ENCODE data around the gene ARL8A.

ARL8A gene

GRCh38 chr1:202159534-202160371, 15.2 kb upstream of the ARL8A start:
- Histone ChIP-seq H3K27me3 (ENCODE audit: control insufficient read depth, insufficient read depth, low read length) (no peaks in the 10 kb centered on the region), H3K27ac (ENCODE audit: low read depth, low read length) (no peak overlapping the region), H3K9ac (ENCODE audit: low read length) (peak overlapping the region; percentile 59), H3K36me3 (ENCODE audit: control insufficient read depth, insufficient read depth, low read length) (no peaks in the 10 kb centered on the region), H3K4me3 (ENCODE audit: low read length) (peak overlapping the region; percentile 64), H3K4me1 (ENCODE audit: control insufficient read depth, insufficient read depth, low read length) (no peaks in the 10 kb centered on the region)

- Histone ChIP-seq H3K27me3 (ENCODE audit: control insufficient read depth, insufficient read depth, low read length) (no peaks in the 10 kb centered on the region), H3K27ac (ENCODE audit: low read depth, low read length) (no peak overlapping the region), H3K4me3 (ENCODE audit: low read length) (peak overlapping the region; percentile 64), H3K4me1 (ENCODE audit: control insufficient read depth, insufficient read depth, low read length) (no peaks in the 10 kb centered on the region), H3K36me3 (ENCODE audit: control insufficient read depth, insufficient read depth, low read length) (peaks cover 4% of the 10 kb centered on the region), H3K9ac (ENCODE audit: low read length) (no peak overlapping the region)
These were observed 14.4 kb upstream of the ARL8A start for GRCh38 chr1:202158810-202159533.

GRCh38 chr1:202157945-202158344, 13.4 kb upstream of the ARL8A start:
- H3K4me1 ChIP-seq (ENCODE audit: control insufficient read depth, insufficient read depth, low read length): no peaks in the 10 kb centered on the region
- H3K9ac ChIP-seq (ENCODE audit: low read length): no peak overlapping the region
- H3K27me3 ChIP-seq (ENCODE audit: control insufficient read depth, insufficient read depth, low read length): no peaks in the 10 kb centered on the region
- no peak overlapping the region for H3K27ac ChIP-seq (ENCODE audit: low read depth, low read length)
- no peak overlapping the region for H3K4me3 ChIP-seq (ENCODE audit: low read length)
- peaks cover 4% of the 10 kb centered on the region for H3K36me3 ChIP-seq (ENCODE audit: control insufficient read depth, insufficient read depth, low read length)

GRCh38 chr1:202156590-202156989, 12.1 kb upstream of the ARL8A start:
- H3K27ac ChIP-seq (ENCODE audit: low read depth, low read length): no peak overlapping the region

GRCh38 chr1:202155478-202156021, 11.0 kb upstream of the ARL8A start:
- H3K4me3 ChIP-seq (ENCODE audit: low read length): no peak overlapping the region
- no peaks in the 10 kb centered on the region for H3K27me3 ChIP-seq (ENCODE audit: control insufficient read depth, insufficient read depth, low read length)
- H3K27ac ChIP-seq (ENCODE audit: low read depth, low read length): no peak overlapping the region
- H3K9ac ChIP-seq (ENCODE audit: low read length): no peak overlapping the region
- H3K4me1 ChIP-seq (ENCODE audit: control insufficient read depth, insufficient read depth, low read length): no peaks in the 10 kb centered on the region
- peaks cover 4% of the 10 kb centered on the region for H3K36me3 ChIP-seq (ENCODE audit: control insufficient read depth, insufficient read depth, low read length)

More at GRCh38 chr1:202156590-202156989, 12.1 kb upstream of the ARL8A start:
- Histone ChIP-seq H3K4me3 (ENCODE audit: low read length) (no peak overlapping the region), H3K36me3 (ENCODE audit: control insufficient read depth, insufficient read depth, low read length) (peaks cover 4% of the 10 kb centered on the region), H3K27me3 (ENCODE audit: control insufficient read depth, insufficient read depth, low read length) (no peaks in the 10 kb centered on the region), H3K4me1 (ENCODE audit: control insufficient read depth, insufficient read depth, low read length) (no peaks in the 10 kb centered on the region), H3K9ac (ENCODE audit: low read length) (no peak overlapping the region)

- Histone ChIP-seq H3K4me1 (ENCODE audit: control insufficient read depth, insufficient read depth, low read length) (no peaks in the 10 kb centered on the region), H3K4me3 (ENCODE audit: low read length) (no peak overlapping the region), H3K36me3 (ENCODE audit: control insufficient read depth, insufficient read depth, low read length) (peaks cover 4% of the 10 kb centered on the region), H3K9ac (ENCODE audit: low read length) (no peak overlapping the region), H3K27ac (ENCODE audit: low read depth, low read length) (no peak overlapping the region), H3K27me3 (ENCODE audit: control insufficient read depth, insufficient read depth, low read length) (no peaks in the 10 kb centered on the region)
These were observed 10.4 kb upstream of the ARL8A start for GRCh38 chr1:202154766-202155477.

GRCh38 chr1:202154148-202154765, 9.7 kb upstream of the ARL8A start:
- Histone ChIP-seq H3K4me3 (ENCODE audit: low read length) (no peak overlapping the region), H3K4me1 (ENCODE audit: control insufficient read depth, insufficient read depth, low read length) (no peaks in the 10 kb centered on the region), H3K36me3 (ENCODE audit: control insufficient read depth, insufficient read depth, low read length) (peaks cover 4% of the 10 kb centered on the region), H3K27me3 (ENCODE audit: control insufficient read depth, insufficient read depth, low read length) (no peaks in the 10 kb centered on the region), H3K9ac (ENCODE audit: low read length) (no peak overlapping the region), H3K27ac (ENCODE audit: low read depth, low read length) (no peak overlapping the region)

GRCh38 chr1:202153284-202153683, 8.7 kb upstream of the ARL8A start:
- Histone ChIP-seq H3K27ac (ENCODE audit: low read depth, low read length) (no peak overlapping the region), H3K4me3 (ENCODE audit: low read length) (no peak overlapping the region), H3K9ac (ENCODE audit: low read length) (no peak overlapping the region), H3K36me3 (ENCODE audit: control insufficient read depth, insufficient read depth, low read length) (peaks cover 4% of the 10 kb centered on the region), H3K4me1 (ENCODE audit: control insufficient read depth, insufficient read depth, low read length) (no peaks in the 10 kb centered on the region), H3K27me3 (ENCODE audit: control insufficient read depth, insufficient read depth, low read length) (no peaks in the 10 kb centered on the region)

- no peak overlapping the region for H3K9ac ChIP-seq (ENCODE audit: low read length)
- H3K36me3 ChIP-seq (ENCODE audit: control insufficient read depth, insufficient read depth, low read length): peaks cover 4% of the 10 kb centered on the region
- no peaks in the 10 kb centered on the region for H3K27me3 ChIP-seq (ENCODE audit: control insufficient read depth, insufficient read depth, low read length)
- no peaks in the 10 kb centered on the region for H3K4me1 ChIP-seq (ENCODE audit: control insufficient read depth, insufficient read depth, low read length)
- H3K4me3 ChIP-seq (ENCODE audit: low read length): no peak overlapping the region
- no peak overlapping the region for H3K27ac ChIP-seq (ENCODE audit: low read depth, low read length)
These were observed 7.9 kb upstream of the ARL8A start for GRCh38 chr1:202152399-202152798.

GRCh38 chr1:202151045-202151444, 6.5 kb upstream of the ARL8A start:
- H3K9ac ChIP-seq (ENCODE audit: low read length): no peak overlapping the region

GRCh38 chr1:202150602-202151001, 6.1 kb upstream of the ARL8A start:
- Histone ChIP-seq H3K27me3 (ENCODE audit: control insufficient read depth, insufficient read depth, low read length) (no peaks in the 10 kb centered on the region), H3K9ac (ENCODE audit: low read length) (no peak overlapping the region), H3K4me1 (ENCODE audit: control insufficient read depth, insufficient read depth, low read length) (no peaks in the 10 kb centered on the region), H3K4me3 (ENCODE audit: low read length) (no peak overlapping the region), H3K27ac (ENCODE audit: low read depth, low read length) (no peak overlapping the region), H3K36me3 (ENCODE audit: control insufficient read depth, insufficient read depth, low read length) (peaks cover 4% of the 10 kb centered on the region)

More at GRCh38 chr1:202151045-202151444, 6.5 kb upstream of the ARL8A start:
- no peaks in the 10 kb centered on the region for H3K4me1 ChIP-seq (ENCODE audit: control insufficient read depth, insufficient read depth, low read length)
- no peak overlapping the region for H3K27ac ChIP-seq (ENCODE audit: low read depth, low read length)
- no peak overlapping the region for H3K4me3 ChIP-seq (ENCODE audit: low read length)
- H3K36me3 ChIP-seq (ENCODE audit: control insufficient read depth, insufficient read depth, low read length): peaks cover 4% of the 10 kb centered on the region
- H3K27me3 ChIP-seq (ENCODE audit: control insufficient read depth, insufficient read depth, low read length): no peaks in the 10 kb centered on the region

- H3K4me3 ChIP-seq (ENCODE audit: low read length): no peak overlapping the region
- H3K27ac ChIP-seq (ENCODE audit: low read depth, low read length): no peak overlapping the region
- no peak overlapping the region for H3K9ac ChIP-seq (ENCODE audit: low read length)
- peaks cover 4% of the 10 kb centered on the region for H3K36me3 ChIP-seq (ENCODE audit: control insufficient read depth, insufficient read depth, low read length)
- peaks cover 2% of the 10 kb centered on the region for H3K4me1 ChIP-seq (ENCODE audit: control insufficient read depth, insufficient read depth, low read length)
- H3K27me3 ChIP-seq (ENCODE audit: control insufficient read depth, insufficient read depth, low read length): no peaks in the 10 kb centered on the region
These were observed 5.7 kb upstream of the ARL8A start for GRCh38 chr1:202150187-202150586.

Measured in rectal smooth muscle tissue (tissue), 1 donor.